SK-N-MC (cell line): Measurements from ENCODE around the gene KIAA2012.

Source experiments
- DNase-seq: peaks from one replicate; pipeline ENCODE4 v3.0.0-alpha.2; 2011; ENCODE audit warnings: low read depth, low spot score
- H3K27ac ChIP-seq: fragments of 200-600 bp; sonication (generic); 2 replicates; pipeline ENCODE4 v1.5.1; 2016; ENCODE audit warnings: mixed run types
- H3K36me3 ChIP-seq: fragments of 200-600 bp; sonication (generic); 2 replicates; pipeline ENCODE4 v1.6.1; 2017; ENCODE audit warnings: antibody characterized with exemption, low read length, mixed read lengths; ENCODE audit not compliant: insufficient read depth
- H3K4me3 ChIP-seq: fragments of 200-600 bp; sonication (generic); 2 replicates; pipeline ENCODE4 v1.5.1; 2016
- H3K9ac ChIP-seq: fragments of 200-600 bp; sonication (generic); 2 replicates; pipeline ENCODE4 v1.8.0; 2017; ENCODE audit warnings: mixed run types, mixed read lengths; ENCODE audit not compliant: insufficient read length
- H3K9me3 ChIP-seq: fragments of 200-600 bp; sonication (generic); 2 replicates; pipeline ENCODE4 v1.6.1; 2017; ENCODE audit warnings: low read depth, mild to moderate bottlenecking, antibody characterized with exemption, low read length, moderate library complexity, mixed read lengths
- EZH2 ChIP-seq: fragments of 200-600 bp; sonication (generic); IDR thresholded peaks from one replicate; pipeline ENCODE4 v1.6.1; 2017; ENCODE audit warnings: antibody characterized with exemption
- FOXP2 ChIP-seq: optimal IDR thresholded peaks from 2 replicates; pipeline ENCODE3; 2011; ENCODE audit warnings: mild to moderate bottlenecking, moderate library complexity; ENCODE audit not compliant: insufficient read depth; ENCODE audit errors: extremely low read length, control extremely low read depth
- POLR2AphosphoS5 ChIP-seq: IDR thresholded peaks from 2 replicates; pipeline ENCODE4 v1.6.1; 2012; ENCODE audit warnings: mild to moderate bottlenecking, low read depth, low read length, borderline replicate concordance

Gene KIAA2012

GRCh38 chr2:202152104-202152715, 79.2 kb downstream of the KIAA2012 start:
- H3K36me3 ChIP-seq, result no peaks in the 10 kb centered on the region
- no peaks in the 10 kb centered on the region for H3K9me3 ChIP-seq
- H3K27ac ChIP-seq, result no peak overlapping the region
- DNase-seq, result no peak
- TF ChIP-seq FOXP2 (no peak), EZH2 (no peak), POLR2AphosphoS5 (no peak)
- H3K4me3 ChIP-seq, result no peak overlapping the region
- H3K9ac ChIP-seq, result no peak overlapping the region

DNA sequence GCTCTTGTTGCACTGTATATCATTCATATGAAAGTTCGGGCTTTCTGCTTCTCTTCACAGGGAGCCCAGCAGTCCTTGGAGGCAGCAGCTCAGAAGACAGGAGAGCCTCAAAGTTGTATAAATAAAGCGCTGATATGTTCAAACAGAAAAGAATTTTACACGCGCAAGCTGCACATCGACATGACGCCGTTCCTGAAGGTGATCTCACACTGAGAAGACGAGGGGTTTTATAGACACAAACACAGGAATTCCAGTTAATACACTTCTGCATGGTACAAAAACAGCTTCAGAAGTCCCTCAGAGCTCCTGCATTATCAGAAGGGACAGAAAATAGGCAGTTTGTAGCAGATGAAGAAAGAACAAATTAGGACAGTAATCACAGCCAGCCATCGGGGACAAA, 81.6 kb downstream of the KIAA2012 start:
- DNase-seq, result no peak
- H3K27ac ChIP-seq, result no peak overlapping the region
- H3K9ac ChIP-seq, result no peak overlapping the region
- no peaks in the 10 kb centered on the region for H3K9me3 ChIP-seq
- TF ChIP-seq EZH2 (no peak), POLR2AphosphoS5 (no peak), FOXP2 (no peak)
- no peaks in the 10 kb centered on the region for H3K36me3 ChIP-seq
- no peak overlapping the region for H3K4me3 ChIP-seq

DNA sequence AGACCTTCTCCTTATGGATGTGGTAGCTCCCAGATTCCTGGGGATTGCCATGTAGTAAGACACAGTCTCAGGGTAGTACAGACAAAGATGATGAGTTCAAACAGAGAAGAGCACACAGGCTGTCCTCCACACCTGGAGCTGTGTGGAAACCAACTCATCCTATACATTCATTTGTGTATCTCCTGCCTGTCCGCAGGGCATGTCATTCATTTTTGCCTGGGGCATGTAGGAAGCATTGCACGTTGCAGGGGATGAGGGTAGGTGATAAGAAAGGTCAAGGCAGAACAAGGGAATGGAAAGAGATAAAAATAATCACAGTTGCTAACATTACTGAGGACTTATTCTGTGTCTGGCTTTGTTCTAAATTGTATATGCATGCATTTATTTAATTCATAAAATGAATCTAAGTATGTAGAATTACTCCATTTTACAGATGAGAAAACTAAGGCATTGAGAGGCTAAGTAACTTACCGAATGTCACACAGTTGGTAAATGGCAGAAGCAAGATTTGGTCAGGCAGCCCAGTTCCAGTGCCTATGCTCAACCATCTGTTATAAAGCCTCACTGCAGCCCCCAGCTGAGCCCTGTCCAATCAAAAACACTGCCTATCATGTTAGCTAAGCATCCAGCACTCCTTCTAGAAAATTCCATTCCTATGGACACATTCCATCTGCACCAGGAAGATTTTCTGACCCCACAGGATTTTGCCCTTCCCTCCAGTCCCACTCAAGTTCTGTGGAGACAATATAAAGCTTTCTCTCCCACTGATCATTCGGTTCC, 84.3 kb downstream of the KIAA2012 start:
- Histone ChIP-seq H3K9ac (no peak overlapping the region), H3K9me3 (no peaks in the 10 kb centered on the region), H3K36me3 (no peaks in the 10 kb centered on the region), H3K27ac (no peak overlapping the region), H3K4me3 (no peak overlapping the region)
- DNase-seq, result no peak
- no peak for TF ChIP-seq EZH2
- no peak for TF ChIP-seq POLR2AphosphoS5
- TF ChIP-seq FOXP2, result no peak

GRCh38 chr2:202158796-202159195, 85.7 kb downstream of the KIAA2012 start:
- no peak for TF ChIP-seq POLR2AphosphoS5
- no peak for TF ChIP-seq FOXP2
- TF ChIP-seq EZH2, result no peak
- Histone ChIP-seq H3K9ac (no peak overlapping the region), H3K9me3 (no peaks in the 10 kb centered on the region), H3K27ac (no peak overlapping the region), H3K36me3 (no peaks in the 10 kb centered on the region), H3K4me3 (no peak overlapping the region)
- no peak for DNase-seq

- H3K27ac ChIP-seq, result no peak overlapping the region
- no peaks in the 10 kb centered on the region for H3K36me3 ChIP-seq
- no peak overlapping the region for H3K9ac ChIP-seq
- no peak for TF ChIP-seq FOXP2
- no peak for TF ChIP-seq POLR2AphosphoS5
- TF ChIP-seq EZH2, result no peak
- no peaks in the 10 kb centered on the region for H3K9me3 ChIP-seq
- no peak overlapping the region for H3K4me3 ChIP-seq
- no peak for DNase-seq
These were observed 88.2 kb downstream of the KIAA2012 start for GRCh38 chr2:202161151-202161835.

GRCh38 chr2:202164411-202164810, 91.4 kb downstream of the KIAA2012 start:
- TF ChIP-seq POLR2AphosphoS5 (no peak), EZH2 (no peak), FOXP2 (no peak)
- Histone ChIP-seq H3K9ac (no peak overlapping the region), H3K36me3 (no peaks in the 10 kb centered on the region), H3K4me3 (no peak overlapping the region), H3K9me3 (no peaks in the 10 kb centered on the region), H3K27ac (no peak overlapping the region)
- no peak for DNase-seq

DNA sequence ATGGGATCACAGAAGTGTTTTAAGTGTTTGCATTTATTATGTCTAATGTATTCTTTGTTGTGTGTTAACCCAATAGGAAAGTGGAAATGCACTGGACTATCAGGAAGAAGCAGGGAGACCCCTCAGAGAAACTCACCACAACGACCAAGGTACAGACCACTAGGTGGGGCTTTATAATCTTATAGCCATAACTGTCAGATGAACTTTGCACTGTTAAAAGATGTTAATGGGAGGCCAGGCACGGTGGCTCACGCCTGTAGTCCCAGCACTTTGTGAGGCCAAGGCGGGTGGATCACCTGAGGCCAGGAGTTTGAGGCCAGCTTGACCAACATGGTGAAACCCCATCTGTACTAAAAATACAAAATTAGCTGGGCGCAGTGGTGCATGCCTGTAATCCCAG, 92.2 kb downstream of the KIAA2012 start:
- DNase-seq, result no peak
- Histone ChIP-seq H3K9me3 (no peaks in the 10 kb centered on the region), H3K9ac (no peak overlapping the region), H3K36me3 (no peaks in the 10 kb centered on the region), H3K27ac (no peak overlapping the region), H3K4me3 (no peak overlapping the region)
- TF ChIP-seq POLR2AphosphoS5 (no peak), FOXP2 (no peak), EZH2 (no peak)

- Histone ChIP-seq H3K9me3 (no peaks in the 10 kb centered on the region), H3K4me3 (no peak overlapping the region), H3K36me3 (no peaks in the 10 kb centered on the region), H3K27ac (no peak overlapping the region), H3K9ac (no peak overlapping the region)
- no peak for DNase-seq
- no peak for TF ChIP-seq FOXP2
- no peak for TF ChIP-seq POLR2AphosphoS5
- no peak for TF ChIP-seq EZH2
These were observed 92.9 kb downstream of the KIAA2012 start for GRCh38 chr2:202165945-202166344.
